HCT116 (cell line): ENCODE results near the gene IL36RN. TPM values are rescaled to one million over a fixed set of nuclear protein-coding genes. Genes with fewer than 3 reads are reported as not detected.

ENCODE experiments used
- ATAC-seq: fragments of 200-7000 bp; cut with Tn5 transposase; 2 replicates; pipeline ENCODE4 v1.9.1; 2020; ENCODE audit warnings: mild to moderate bottlenecking, moderate library complexity
- BruUV-seq: library from RNA; stranded (reverse); fragments of 400-500 nt; replicated peaks from 2 replicates; lab custom pipeline; 2021; lab: Mats Ljungman, UMichigan
- CTCF ChIA-PET: fragments of 300-600 bp; sonication (Branson Sonifier 250); formaldehyde crosslinking; loops from one replicate; lab custom pipeline; 2021; ENCODE audit warnings: antibody characterized with exemption; lab: Charles Lee
- POLR2A ChIA-PET: fragments of 300-600, 350-600 bp; sonication (Branson Sonifier 250); formaldehyde crosslinking; loops from one replicate; lab custom pipeline; 2021; ENCODE audit warnings: antibody characterized with exemption; lab: Charles Lee
- RAD21 ChIA-PET, 2 experiments: fragments of 300-600 bp; sonication (Branson Sonifier 250); formaldehyde crosslinking; loops; one replicate each; lab custom pipeline; 2023; ENCODE audit warnings: low total read pairs in 2 of 2; ENCODE audit not compliant: uncharacterized antibody in 2 of 2, unreplicated experiment in 2 of 2, low non-redundant PET in 1 of 2; lab: Charles Lee
- DNase-seq: peaks from one replicate; pipeline ENCODE4 v3.0.0-alpha.2; 2010; ENCODE audit warnings: low read depth, low spot score
- H2AFZ ChIP-seq: fragments of 200-600 bp; shearing (Covaris generic), sonication (generic); 2 replicates; pipeline ENCODE4 v1.6.1; 2017; ENCODE audit warnings: low read depth, mixed run types, mixed read lengths, antibody characterized with exemption, low read length; ENCODE audit not compliant: poor library complexity, severe bottlenecking
- H3K27ac ChIP-seq: 2 replicates; pipeline ENCODE4 v1.5.1; 2012; ENCODE audit warnings: low read depth, low read length
- H3K27me3 ChIP-seq: fragments of 200-600 bp; sonication (generic); 2 replicates; pipeline ENCODE4 v1.6.1; 2016; ENCODE audit warnings: mixed run types, low read length, mixed read lengths; ENCODE audit not compliant: insufficient read depth
- H3K36me3 ChIP-seq, 2 experiments: fragments of 200-500 bp in 1 of 2; fragments of 200-600 bp in 1 of 2; sonication (Bioruptor generic) in 1 of 2; sonication (generic) in 1 of 2; 2 replicates each; pipeline versions ENCODE4 v1.5.1 to v1.6.1; 2014 to 2016; ENCODE audit warnings: low read length in 2 of 2, inconsistent platforms in 1 of 2, mixed read lengths in 1 of 2, mixed run types in 1 of 2; ENCODE audit not compliant: insufficient read depth in 2 of 2, control insufficient read depth in 1 of 2
- H3K4me1 ChIP-seq, 2 experiments: fragments of 200-600 bp in 1 of 2; sonication (generic) in 1 of 2; 2 replicates each; pipeline versions ENCODE4 v1.5.1 to v1.6.1; 2012 to 2017; ENCODE audit warnings: low read length in 2 of 2, inconsistent platforms in 1 of 2, mild to moderate bottlenecking in 1 of 2, mixed read lengths in 1 of 2, mixed run types in 1 of 2, moderate library complexity in 1 of 2; ENCODE audit not compliant: insufficient read depth in 2 of 2, control insufficient read depth in 1 of 2
- H3K4me2 ChIP-seq: fragments of 200-600 bp; sonication (generic); 2 replicates; pipeline ENCODE4 v1.6.1; 2017; ENCODE audit warnings: mixed run types, low read length, mixed read lengths
- H3K4me3 ChIP-seq, 2 experiments: fragments of 200-600 bp in 1 of 2; sonication (generic) in 1 of 2; replicated peaks in 1 of 2; 2 replicates each; pipeline ENCODE4 v1.5.1; 2011 to 2016; ENCODE audit warnings: low read length in 2 of 2, control low read depth in 1 of 2, low read depth in 1 of 2, mild to moderate bottlenecking in 1 of 2, mixed read lengths in 1 of 2, mixed run types in 1 of 2
- H3K79me2 ChIP-seq: fragments of 200-600 bp; sonication (generic); 2 replicates; pipeline ENCODE4 v1.6.1; 2017; ENCODE audit warnings: mild to moderate bottlenecking, mixed run types, low read length, moderate library complexity, mixed read lengths; ENCODE audit not compliant: insufficient read depth
- H3K9ac ChIP-seq: fragments of 200-600 bp; sonication (generic); 2 replicates; pipeline ENCODE4 v1.6.1; 2016; ENCODE audit warnings: low read length, mixed read lengths
- H3K9me2 ChIP-seq: fragments of 200-600 bp; sonication (generic), shearing (Covaris generic); 2 replicates; pipeline ENCODE4 v1.6.1; 2017; ENCODE audit warnings: mixed run types, mild to moderate bottlenecking, moderate library complexity; ENCODE audit not compliant: insufficient read depth
- H3K9me3 ChIP-seq, 2 experiments: fragments of 200-500 bp in 1 of 2; fragments of 200-600 bp in 1 of 2; sonication (Bioruptor generic) in 1 of 2; sonication (generic) in 1 of 2; 2 replicates each; pipeline ENCODE4 v1.6.1; 2014 to 2017; ENCODE audit warnings: low read length in 2 of 2, mixed read lengths in 2 of 2, inconsistent platforms in 1 of 2, low read depth in 1 of 2, mild to moderate bottlenecking in 1 of 2, mixed run types in 1 of 2, moderate library complexity in 1 of 2; ENCODE audit not compliant: control insufficient read depth in 1 of 2, insufficient read depth in 1 of 2
- H4K20me1 ChIP-seq: fragments of 200-600 bp; sonication (generic), shearing (Covaris generic); 2 replicates; pipeline ENCODE4 v1.6.1; 2017; ENCODE audit warnings: mixed run types, mild to moderate bottlenecking, moderate library complexity; ENCODE audit not compliant: insufficient read depth
- ATF3 ChIP-seq: IDR thresholded peaks from 2 replicates; pipeline ENCODE4 v1.6.1; 2012
- CBX3 ChIP-seq: IDR thresholded peaks from 2 replicates; pipeline ENCODE4 v1.6.1; 2012; ENCODE audit warnings: low read depth
- CTCF ChIP-seq, 3 experiments: fragments of 200-600 bp in 1 of 3; sonication (generic) in 1 of 3; IDR thresholded peaks in 2 of 3; conservative IDR thresholded peaks in 1 of 3; 2 replicates each; pipeline ENCODE4 v1.5.1; 2012 to 2017; ENCODE audit warnings: low read depth in 2 of 3, low read length in 2 of 3, antibody characterized with exemption in 1 of 3, borderline replicate concordance in 1 of 3, control low read depth in 1 of 3, mild to moderate bottlenecking in 1 of 3, mixed read lengths in 1 of 3, mixed run types in 1 of 3, moderate library complexity in 1 of 3; ENCODE audit not compliant: insufficient read depth in 1 of 3
- EGR1 ChIP-seq: IDR thresholded peaks from 2 replicates; pipeline ENCODE4 v1.6.1; 2012; ENCODE audit warnings: low read depth
- EZH2phosphoT487 ChIP-seq: fragments of 200-600 bp; IDR thresholded peaks from 2 replicates; pipeline ENCODE4 v1.6.1; 2018; ENCODE audit warnings: antibody characterized with exemption, borderline replicate concordance
- FOSL1 ChIP-seq: IDR thresholded peaks from 2 replicates; pipeline ENCODE4 v1.6.1; 2012; ENCODE audit warnings: low read depth
- JUND ChIP-seq: IDR thresholded peaks from 2 replicates; pipeline ENCODE4 v1.6.1; 2012
- MAX ChIP-seq: IDR thresholded peaks from 2 replicates; pipeline ENCODE4 v1.6.1; 2012
- POLR2AphosphoS5 ChIP-seq: IDR thresholded peaks from 2 replicates; pipeline ENCODE4 v1.6.1; 2011; ENCODE audit warnings: mild to moderate bottlenecking, low read depth, low read length, moderate library complexity
- RAD21 ChIP-seq: IDR thresholded peaks from 2 replicates; pipeline ENCODE4 v1.6.1; 2012; ENCODE audit warnings: low read depth, mild to moderate bottlenecking
- REST ChIP-seq: IDR thresholded peaks from 2 replicates; pipeline ENCODE4 v1.6.1; 2012; ENCODE audit warnings: low read depth
- SP1 ChIP-seq: IDR thresholded peaks from 2 replicates; pipeline ENCODE4 v1.6.1; 2012; ENCODE audit warnings: low read depth
- TCF7L2 ChIP-seq: IDR thresholded peaks from 2 replicates; pipeline ENCODE4 v1.7.0; 2011; ENCODE audit warnings: borderline replicate concordance, inconsistent platforms; ENCODE audit not compliant: insufficient read depth, insufficient read length; ENCODE audit errors: extremely low read depth
- YY1 ChIP-seq: IDR thresholded peaks from 2 replicates; pipeline ENCODE4 v1.6.1; 2011; ENCODE audit warnings: low read length, low read depth, moderate library complexity, mild to moderate bottlenecking; ENCODE audit not compliant: insufficient replicate concordance; ENCODE audit errors: extremely low read depth
- ZBTB33 ChIP-seq: IDR thresholded peaks from 2 replicates; pipeline ENCODE4 v1.6.1; 2011; ENCODE audit warnings: mild to moderate bottlenecking, low read length, moderate library complexity; ENCODE audit not compliant: insufficient replicate concordance; ENCODE audit errors: extremely low read depth
- ZNF274 ChIP-seq: fragments of 200-500 bp; sonication (Bioruptor generic); IDR thresholded peaks from 2 replicates; pipeline ENCODE4 v1.6.1; 2014; ENCODE audit warnings: mild to moderate bottlenecking, low read depth, low read length, inconsistent platforms
- intact Hi-C: fragments of 100-400 bp; cut with micrococcal nuclease; formaldehyde crosslinking; loops from 2 replicates; pipeline ENCODE4 v1.10.0; 2022
- total RNA-seq: library from RNA; stranded (reverse); gene quantifications from one replicate; pipeline ENCODE4 v1.2.1, GENCODE V29; 2021; ENCODE audit not compliant: unreplicated experiment

IL36RN gene
- total RNA-seq, 1 experiment from 2014 or later, result not detected

GRCh38 chr2:113064281-113064680, 5.3 kb downstream of the IL36RN start:
- POLR2A ChIA-PET, result no interaction called here
- Histone ChIP-seq H2AFZ (no peak overlapping the region), H3K4me3 (no peak overlapping the region), H3K9me2 (no peaks in the 10 kb centered on the region), H3K4me1 (no peaks in the 10 kb centered on the region), H3K79me2 (no peaks in the 10 kb centered on the region), H3K4me2 (no peak overlapping the region), H4K20me1 (no peaks in the 10 kb centered on the region), H3K27me3 (no peaks in the 10 kb centered on the region), H3K36me3 (no peaks in the 10 kb centered on the region), H3K27ac (no peak overlapping the region), H3K9ac (no peak overlapping the region), H3K9me3 (no peaks in the 10 kb centered on the region)
- intact Hi-C loops, result no loop called here
- no peak for TF ChIP-seq CTCF (IDR thresholded peaks at IDR 0.05 in 2 of 3, conservative IDR thresholded peaks at IDR 0.05 in 1 of 3; ENCODE audit: borderline replicate concordance in 1 of 3, insufficient read depth in 1 of 3, low read depth in 2 of 3, low read length in 2 of 3)
- TF ChIP-seq ZBTB33, result no peak
- no peak for TF ChIP-seq CBX3
- TF ChIP-seq POLR2AphosphoS5, result no peak
- no peak for TF ChIP-seq FOSL1
- no peak for TF ChIP-seq TCF7L2
- TF ChIP-seq RAD21, result no peak
- no peak for TF ChIP-seq SP1
- no peak for TF ChIP-seq YY1
- no peak for TF ChIP-seq EGR1
- no peak for TF ChIP-seq ZNF274
- TF ChIP-seq REST, result no peak
- TF ChIP-seq ATF3, result no peak
- TF ChIP-seq EZH2phosphoT487, result no peak
- no peak for TF ChIP-seq JUND
- TF ChIP-seq MAX, result no peak
- CTCF ChIA-PET, result no interaction called here
- RAD21 ChIA-PET, result no interaction called here
- no peak for DNase-seq
- BruUV-seq, result no TSS peak
- ATAC-seq, result no peak
